WTC11 (cell line): ENCODE measurements around the gene OSCP1. TPM values are rescaled to one million over a fixed set of nuclear protein-coding genes. Genes with fewer than 3 reads are reported as not detected.

Source experiments
- ATAC-seq: fragments of 200-7000 bp; cut with Tn5 transposase; 2 replicates; pipeline ENCODE4 v1.10.0; 2021; ENCODE audit warnings: mild to moderate bottlenecking, moderate library complexity
- CTCF ChIA-PET: fragments of 300-600 bp; sonication (Branson Sonifier 250); formaldehyde crosslinking; loops from one replicate; lab custom pipeline; 2021; ENCODE audit warnings: antibody characterized with exemption; lab: Charles Lee
- POLR2A ChIA-PET: fragments of 350-600 bp; sonication (Branson Sonifier 250); formaldehyde crosslinking; loops from one replicate; lab custom pipeline; 2021; ENCODE audit warnings: antibody characterized with exemption; lab: Charles Lee
- DNase-seq: peaks from one replicate; pipeline ENCODE4 v3.0.0; 2021; ENCODE audit warnings: low spot score
- H3K27ac Mint-ChIP-seq: 2 replicates; pipeline ENCODE4 v1.8.0; 2021; ENCODE audit warnings: mixed read lengths
- H3K27me3 Mint-ChIP-seq: 2 replicates; pipeline ENCODE4 v1.8.0; 2021; ENCODE audit warnings: low read depth, mild to moderate bottlenecking, moderate library complexity, mixed read lengths
- H3K36me3 Mint-ChIP-seq: 2 replicates; pipeline ENCODE4 v1.8.0; 2021; ENCODE audit warnings: mixed read lengths
- H3K4me1 Mint-ChIP-seq: 2 replicates; pipeline ENCODE4 v1.8.0; 2022; ENCODE audit warnings: mixed read lengths
- H3K4me3 Mint-ChIP-seq: 2 replicates; pipeline ENCODE4 v1.8.0; 2021; ENCODE audit warnings: mild to moderate bottlenecking, moderate library complexity, mixed read lengths
- H3K9me3 Mint-ChIP-seq: 2 replicates; pipeline ENCODE4 v1.8.0; 2021; ENCODE audit warnings: mixed read lengths
- ATF6 ChIP-seq: sonication (generic); formaldehyde crosslinking; IDR thresholded peaks from 2 replicates; pipeline ENCODE4 v1.8.1; 2023; ENCODE audit warnings: mild to moderate bottlenecking, missing genetic modification reagents
- CDX4 ChIP-seq: fragments of 250-450 bp; sonication (Bioruptor Pico); IDR thresholded peaks from 2 replicates; pipeline ENCODE4 v1.9.0; 2021; ENCODE audit warnings: moderate library complexity, mild to moderate bottlenecking, inconsistent platforms, borderline replicate concordance
- HMGXB4 ChIP-seq: sonication (generic); formaldehyde crosslinking; IDR thresholded peaks from 2 replicates; pipeline ENCODE4 v1.8.1; 2023; ENCODE audit warnings: mild to moderate bottlenecking, moderate library complexity, missing genetic modification reagents
- MXD4 ChIP-seq: fragments of 250-450 bp; sonication (Bioruptor Pico); IDR thresholded peaks from 2 replicates; pipeline ENCODE4 v1.8.0; 2021; ENCODE audit warnings: mild to moderate bottlenecking, moderate library complexity, borderline replicate concordance
- NFYB ChIP-seq: sonication (generic); formaldehyde crosslinking; conservative IDR thresholded peaks from 2 replicates; pipeline ENCODE4 v1.8.0; 2022; ENCODE audit warnings: low read depth, missing genetic modification reagents
- NR2C2 ChIP-seq: sonication (generic); formaldehyde crosslinking; IDR thresholded peaks from 2 replicates; pipeline ENCODE4 v1.8.0; 2022; ENCODE audit warnings: mild to moderate bottlenecking, missing genetic modification reagents
- PRDM15 ChIP-seq: sonication (generic); formaldehyde crosslinking; IDR thresholded peaks from 2 replicates; pipeline ENCODE4 v1.8.0; 2022; ENCODE audit warnings: missing genetic modification reagents
- SMAD4 ChIP-seq: sonication (generic); formaldehyde crosslinking; IDR thresholded peaks from 2 replicates; pipeline ENCODE4 v1.8.0; 2022; ENCODE audit warnings: mild to moderate bottlenecking, missing genetic modification reagents
- SP1 ChIP-seq: sonication (generic); formaldehyde crosslinking; conservative IDR thresholded peaks from 2 replicates; pipeline ENCODE4 v1.8.1; 2022; ENCODE audit warnings: missing genetic modification reagents
- ZBTB43 ChIP-seq: sonication (generic); formaldehyde crosslinking; IDR thresholded peaks from 2 replicates; pipeline ENCODE4 v1.8.1; 2023; ENCODE audit warnings: mild to moderate bottlenecking, missing genetic modification reagents
- ZNF121 ChIP-seq: sonication (generic); formaldehyde crosslinking; IDR thresholded peaks from 2 replicates; pipeline ENCODE4 v1.8.0; 2023; ENCODE audit warnings: missing genetic modification reagents
- ZNF138 ChIP-seq: sonication (generic); formaldehyde crosslinking; conservative IDR thresholded peaks from 2 replicates; pipeline ENCODE4 v1.8.1; 2022; ENCODE audit warnings: mild to moderate bottlenecking, moderate library complexity, missing genetic modification reagents
- total RNA-seq: library from RNA; stranded (reverse); gene quantifications from 3 replicates; pipeline ENCODE4 v1.2.3, GENCODE V29; 2021

OSCP1 gene
- total RNA-seq, 1 experiment from 2014 or later: 1.7 TPM

GRCh38 chr1:36401602-36402503 is 48.4 kb downstream of the OSCP1 start:
- Mint-ChIP-seq H3K4me3 (peak overlapping the region; percentile 91), H3K27ac (peak overlapping the region; percentile 98), H3K4me1 (peaks cover 18% of the 10 kb centered on the region), H3K27me3 (no peaks in the 10 kb centered on the region; the same call in 1 of the 2 replicates), H3K9me3 (no peaks in the 10 kb centered on the region), H3K36me3 (no peaks in the 10 kb centered on the region)
- DNase-seq: peak; percentile 71
- TF ChIP-seq ZBTB43 (CRISPR knock-in tag) (no peak), ZNF121 (no peak), MXD4 (CRISPR knock-in tag) (no peak), PRDM15 (CRISPR knock-in tag) (no peak), NFYB (CRISPR knock-in tag) (no peak; the same call in 1 of the 2 replicates), HMGXB4 (CRISPR knock-in tag) (no peak), CDX4 (CRISPR knock-in tag) (no peak), NR2C2 (CRISPR knock-in tag) (no peak), SMAD4 (CRISPR knock-in tag) (no peak), ATF6 (no peak), ZNF138 (no peak), SP1 (CRISPR knock-in tag) (no peak)
- POLR2A ChIA-PET: interaction anchor here (1.1 to 6.5 kb wide), 6 partner anchors 15 to 79 kb away, joined by 6 to 172 read pairs (median 7); partner anchors contain the start of genes EVA1B, MRPS15 and STK40
- CTCF ChIA-PET: interaction anchor here (1.0 to 3.0 kb wide), 4 partner anchors 12 to 80 kb away, joined by 4 to 23 read pairs (median 5); no protein-coding TSS in a partner anchor
- no peak for ATAC-seq
